HG02852 (cell line): ENCODE data around the gene OR51I1.

ENCODE experiments used
- ATAC-seq: cut with Tn5 transposase; IDR thresholded peaks from one replicate; pipeline ENCODE4 v1.9.1; 2021; ENCODE audit warnings: mild to moderate bottlenecking, moderate library complexity; ENCODE audit not compliant: unreplicated experiment

OR51I1 gene, protein sequence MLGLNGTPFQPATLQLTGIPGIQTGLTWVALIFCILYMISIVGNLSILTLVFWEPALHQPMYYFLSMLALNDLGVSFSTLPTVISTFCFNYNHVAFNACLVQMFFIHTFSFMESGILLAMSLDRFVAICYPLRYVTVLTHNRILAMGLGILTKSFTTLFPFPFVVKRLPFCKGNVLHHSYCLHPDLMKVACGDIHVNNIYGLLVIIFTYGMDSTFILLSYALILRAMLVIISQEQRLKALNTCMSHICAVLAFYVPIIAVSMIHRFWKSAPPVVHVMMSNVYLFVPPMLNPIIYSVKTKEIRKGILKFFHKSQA

DNA sequence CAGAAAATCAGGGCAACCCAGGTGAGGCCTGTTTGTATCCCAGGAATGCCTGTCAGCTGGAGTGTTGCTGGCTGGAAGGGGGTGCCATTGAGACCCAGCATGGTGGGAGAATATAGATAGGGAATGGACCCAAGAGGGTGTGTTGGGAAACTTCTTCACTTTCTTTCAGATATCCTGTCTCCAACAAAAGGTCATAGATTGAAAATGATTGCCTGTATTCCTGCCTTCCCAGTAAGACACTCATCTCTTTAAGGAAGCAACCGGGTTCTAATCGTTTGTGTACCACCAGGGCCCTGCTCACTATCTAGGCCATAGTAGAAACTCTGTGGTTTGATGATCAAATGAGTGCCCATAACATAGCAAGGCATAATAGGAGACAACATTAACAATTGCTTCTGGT is at the start of gene OR51I1:
TSS of gene OR51I1 (minus strand) at position 101 of the 400 bp plus-strand sequence. CDS start at position 101, 0 bp downstream.
- no peak for ATAC-seq

DNA sequence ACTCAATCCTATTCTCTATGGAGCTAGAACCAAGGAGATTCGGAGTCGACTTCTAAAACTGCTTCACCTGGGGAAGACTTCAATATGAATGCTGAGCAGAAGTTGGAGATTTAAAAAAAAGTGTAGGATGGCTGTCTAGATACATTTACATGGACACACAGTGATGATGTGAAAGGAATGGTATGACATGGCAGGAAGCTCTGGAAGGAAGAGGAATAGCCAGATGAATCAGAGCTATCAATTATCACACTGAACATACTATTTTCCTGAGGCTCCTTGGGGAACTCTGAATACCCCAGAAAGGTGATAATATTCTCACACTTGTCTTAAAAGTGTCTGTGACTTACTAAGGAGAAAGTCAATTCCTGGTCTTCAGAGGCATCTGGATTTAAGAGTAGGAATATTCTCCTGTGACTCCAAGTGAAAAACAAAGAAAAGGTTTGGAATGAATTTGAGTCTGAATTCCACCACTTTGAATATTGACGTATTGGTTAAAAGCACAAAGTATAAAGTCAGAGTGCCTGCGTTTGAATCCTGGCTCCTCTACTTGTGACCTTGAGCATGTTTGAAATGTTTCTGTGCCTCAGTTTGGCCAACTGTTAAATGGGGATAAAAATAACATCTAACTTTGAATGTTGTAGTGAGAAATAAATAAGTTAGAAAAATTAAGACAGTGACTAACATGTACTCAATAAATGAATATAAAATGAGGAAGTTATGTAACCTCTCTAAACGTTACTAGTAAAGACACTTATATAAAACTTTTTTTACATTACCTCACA is 48.5 kb upstream of the OR51I1 start:
- no peak for ATAC-seq

DNA sequence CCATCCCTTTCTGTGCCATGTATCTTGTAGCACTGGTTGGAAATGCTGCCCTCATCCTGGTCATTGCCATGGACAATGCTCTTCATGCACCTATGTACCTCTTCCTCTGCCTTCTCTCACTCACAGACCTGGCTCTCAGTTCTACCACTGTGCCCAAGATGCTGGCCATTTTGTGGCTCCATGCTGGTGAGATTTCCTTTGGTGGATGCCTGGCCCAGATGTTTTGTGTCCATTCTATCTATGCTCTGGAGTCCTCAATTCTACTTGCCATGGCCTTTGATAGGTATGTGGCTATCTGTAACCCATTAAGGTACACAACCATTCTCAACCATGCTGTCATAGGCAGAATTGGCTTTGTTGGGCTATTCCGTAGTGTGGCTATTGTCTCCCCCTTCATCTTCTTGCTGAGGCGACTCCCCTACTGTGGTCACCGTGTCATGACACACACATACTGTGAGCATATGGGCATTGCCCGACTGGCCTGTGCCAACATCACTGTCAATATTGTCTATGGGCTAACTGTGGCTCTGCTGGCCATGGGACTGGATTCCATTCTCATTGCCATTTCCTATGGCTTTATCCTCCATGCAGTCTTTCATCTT is 47.6 kb upstream of the OR51I1 start:
- no peak for ATAC-seq

DNA sequence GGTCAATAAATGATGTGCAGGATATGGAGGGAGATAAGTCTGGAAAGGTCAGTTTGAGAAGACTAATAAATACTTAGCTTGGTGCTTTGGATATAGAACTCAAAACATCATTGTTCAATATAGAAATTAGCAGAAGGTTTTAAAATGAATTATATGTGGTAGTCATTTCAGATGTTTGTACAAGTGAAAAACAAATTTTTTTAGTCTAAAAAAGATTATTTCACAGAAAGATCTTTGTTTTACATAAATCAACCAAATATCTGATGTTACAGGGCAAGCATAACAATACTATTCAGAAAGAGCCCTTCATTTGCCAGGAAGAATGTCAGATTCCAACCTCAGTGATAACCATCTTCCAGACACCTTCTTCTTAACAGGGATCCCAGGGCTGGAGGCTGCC is 47.1 kb upstream of the OR51I1 start, which contains the start of gene OR52D1:
TSS of gene OR52D1 (plus strand) at position 301 of the 400 bp plus-strand sequence. CDS start at position 323, 22 bp downstream.
- ATAC-seq: no peak

DNA sequence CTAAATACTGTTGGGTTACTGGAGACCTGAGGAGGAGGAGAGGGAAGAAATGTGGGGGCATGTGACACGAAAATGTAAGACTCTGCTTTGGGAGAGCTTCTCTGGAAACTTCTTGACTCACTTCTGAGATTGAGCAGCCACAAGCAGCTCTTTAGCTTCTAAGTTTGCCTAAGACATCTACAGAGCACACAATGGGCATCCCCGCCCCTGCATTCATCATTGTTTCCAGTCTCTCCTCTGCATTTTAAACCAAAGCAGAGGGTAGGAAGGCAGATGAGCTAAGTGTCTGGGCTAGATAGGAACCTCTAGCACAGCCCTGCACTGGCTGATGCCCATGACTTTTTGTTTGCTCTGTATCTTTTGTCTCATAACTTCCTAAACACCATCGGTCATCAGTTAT is 45.1 kb upstream of the OR51I1 start:
- ATAC-seq: no peak

DNA sequence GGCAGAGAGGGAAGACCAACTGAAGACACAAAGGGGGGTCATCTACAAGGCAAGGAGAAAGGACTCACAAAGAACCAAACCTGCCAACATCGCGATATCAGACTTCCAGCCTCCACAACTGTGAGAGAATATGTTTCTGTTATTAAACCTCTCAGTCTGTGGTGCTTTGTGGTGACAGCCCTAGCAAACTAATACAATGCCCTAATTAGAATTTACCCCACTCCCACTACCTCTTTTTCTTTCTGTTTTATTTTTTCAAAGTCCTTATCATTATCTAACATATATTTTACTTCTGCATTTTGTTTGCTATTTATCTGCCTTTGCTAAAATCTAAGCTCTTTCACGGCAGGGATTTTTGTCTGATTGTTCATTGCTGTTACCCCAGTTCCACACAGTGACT is 44.7 kb upstream of the OR51I1 start:
- no peak for ATAC-seq

DNA sequence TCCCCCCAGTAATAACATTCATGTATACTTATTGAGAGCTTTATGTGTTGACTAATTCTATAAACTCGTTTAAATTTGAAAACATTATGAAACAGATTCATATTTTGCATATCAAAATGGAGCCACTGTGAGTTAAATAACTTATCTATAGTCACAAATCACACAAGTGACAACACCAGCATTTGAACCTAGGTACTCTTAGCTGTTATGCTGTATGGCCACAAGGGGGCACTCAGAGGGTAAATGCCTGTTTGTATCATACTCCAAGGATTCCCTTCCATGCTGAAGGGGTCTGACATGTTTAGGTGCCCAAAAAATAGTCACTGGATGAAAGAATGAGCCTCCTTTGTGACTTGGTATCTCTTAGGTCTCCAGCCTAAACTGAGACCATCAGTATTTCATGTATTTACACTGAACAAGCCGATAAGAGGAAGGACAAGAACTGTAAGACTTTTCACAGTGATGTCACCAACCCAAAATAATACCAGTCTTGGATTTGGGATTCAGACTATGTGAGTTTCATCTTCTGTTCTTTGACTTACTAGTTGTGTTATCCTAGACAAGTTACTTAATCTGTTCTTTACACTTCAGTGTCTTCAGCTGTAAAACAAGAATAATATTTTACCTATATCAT is 35.0 kb upstream of the OR51I1 start:
- ATAC-seq: peak; percentile 81

DNA sequence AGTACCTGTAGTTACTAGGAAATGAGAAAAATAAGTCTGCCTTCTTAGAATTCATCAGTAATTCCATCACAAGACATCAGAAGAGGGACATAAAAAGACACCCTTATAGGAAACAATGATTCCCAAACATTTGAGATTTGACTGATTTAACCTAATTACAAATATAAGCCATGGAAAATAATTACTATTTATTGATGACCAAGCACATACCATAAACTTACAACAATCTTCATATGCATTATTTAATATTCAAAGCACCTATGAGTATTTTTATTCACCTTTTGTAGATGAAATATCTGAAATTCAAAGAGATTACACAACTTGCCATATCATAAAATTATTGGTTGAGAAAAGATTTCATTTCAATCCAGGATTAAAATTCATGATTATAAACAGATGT is 32.6 kb upstream of the OR51I1 start:
- no peak for ATAC-seq

DNA sequence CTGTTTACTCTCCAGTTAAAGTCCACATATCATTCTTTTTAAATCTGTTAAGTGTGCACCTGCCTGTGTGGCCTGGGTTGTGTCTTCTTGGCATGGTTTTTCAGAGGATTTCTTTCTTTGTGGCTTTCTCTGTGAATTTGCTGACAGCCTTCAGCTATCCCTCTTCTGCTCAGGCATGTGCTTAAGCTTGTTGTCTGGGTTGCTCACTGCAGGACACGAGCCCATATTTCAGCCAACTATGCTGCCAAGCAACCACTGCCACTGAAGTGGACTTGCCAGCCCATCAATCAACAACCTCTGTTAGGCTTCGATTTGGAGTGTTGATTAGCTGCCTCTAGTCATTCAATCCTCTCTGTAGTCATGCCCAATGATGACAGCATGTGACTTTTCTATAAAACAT is 26.2 kb upstream of the OR51I1 start:
- ATAC-seq: no peak

DNA sequence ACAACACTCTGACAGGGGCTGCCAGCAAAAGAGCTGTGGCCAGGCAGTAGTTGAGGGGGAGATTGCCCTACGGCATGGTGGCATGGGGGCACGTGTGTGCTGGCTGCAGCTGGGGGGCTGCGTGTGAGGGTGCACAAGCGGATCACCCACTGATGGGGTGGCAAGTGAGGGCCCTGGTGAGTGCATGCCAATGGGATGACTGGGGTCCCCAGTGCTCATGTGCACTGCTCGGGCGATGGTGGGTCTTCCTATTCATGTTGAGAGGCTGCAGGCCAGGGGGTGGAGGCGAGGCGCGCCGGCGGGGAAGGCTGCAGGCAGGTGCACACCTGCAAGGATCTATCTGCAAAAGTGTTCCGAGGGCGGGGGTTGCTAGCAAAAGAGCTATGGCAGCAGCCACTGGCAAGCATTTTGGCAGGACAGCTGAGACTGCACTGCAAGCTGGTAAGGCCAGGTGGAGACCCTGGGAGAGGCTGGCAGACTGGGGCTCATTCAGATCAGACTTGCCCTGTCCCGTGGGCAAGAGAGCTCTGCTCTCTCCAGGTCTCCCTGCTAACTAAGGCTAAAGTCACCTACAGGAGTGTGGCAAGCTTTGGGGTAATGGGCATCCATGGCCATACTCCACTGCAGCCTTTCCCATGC is 19.8 kb upstream of the OR51I1 start:
- ATAC-seq: no peak

DNA sequence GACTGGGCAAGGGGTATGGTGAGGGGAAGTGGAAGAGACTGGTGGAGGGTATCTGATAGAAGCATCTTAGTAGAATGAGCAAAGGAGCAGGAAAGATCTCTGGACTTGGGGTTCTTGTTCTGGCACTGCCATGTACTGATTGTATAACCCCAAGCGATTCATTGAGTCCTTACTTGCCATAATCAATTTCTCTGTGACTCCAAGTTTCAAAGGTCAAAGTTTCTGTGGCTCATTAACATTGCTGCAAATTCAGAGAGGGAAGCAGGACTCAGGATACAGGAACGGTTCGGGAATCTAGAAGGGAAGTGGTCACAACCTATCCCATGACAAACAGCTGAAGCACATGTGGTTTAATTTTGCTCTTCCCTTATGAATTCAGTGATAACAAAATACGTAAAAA is 8.1 kb upstream of the OR51I1 start:
- no peak for ATAC-seq

DNA sequence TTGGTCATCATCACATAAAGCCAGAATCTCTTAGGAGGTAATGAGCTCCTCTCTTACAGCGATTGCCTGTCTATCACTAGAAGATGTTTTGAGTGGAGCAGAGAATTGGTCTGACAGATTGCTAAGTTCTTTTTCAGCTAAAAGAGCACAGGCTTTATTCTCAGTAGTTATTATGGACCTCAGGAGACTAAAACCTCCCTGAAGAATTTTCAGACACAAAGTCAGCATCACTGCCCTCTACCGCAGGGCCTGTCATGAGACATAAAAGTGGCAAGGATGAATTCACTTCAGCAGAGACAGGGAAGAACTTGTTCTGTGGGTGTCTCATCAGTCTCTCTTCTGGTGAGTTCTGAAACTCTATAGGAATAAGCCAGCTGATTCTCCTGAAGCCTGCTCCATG is 7.7 kb upstream of the OR51I1 start, which contains the start of gene OR51I2:
TSS of gene OR51I2 (plus strand) at position 301 of the 400 bp plus-strand sequence. CDS start 4,166 bp downstream, outside the sequence.
- ATAC-seq: no peak

DNA sequence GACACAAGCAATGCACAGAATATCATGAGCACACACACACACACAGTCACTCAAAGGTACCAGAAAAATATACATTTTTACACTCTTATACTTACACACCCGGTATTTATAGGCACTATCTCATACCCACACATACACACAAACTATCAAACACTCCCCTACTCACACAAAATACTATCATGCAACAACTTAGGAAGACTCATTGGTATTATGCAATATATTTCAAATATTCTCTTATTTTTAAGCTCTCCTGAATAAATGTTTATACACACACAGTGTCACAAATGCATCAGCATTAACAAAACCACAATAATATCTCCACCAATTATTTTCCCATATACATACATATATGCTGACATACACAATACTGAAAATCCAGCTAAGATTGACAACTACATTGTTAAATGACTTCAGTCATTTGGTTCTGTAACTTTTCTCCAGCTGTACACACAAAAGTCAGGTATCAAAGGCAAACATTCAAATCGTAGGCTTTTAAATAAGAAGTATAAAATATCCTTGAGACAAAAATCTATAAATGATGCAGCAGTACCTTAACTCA is 2.6 kb upstream of the OR51I1 start:
- ATAC-seq: no peak

DNA sequence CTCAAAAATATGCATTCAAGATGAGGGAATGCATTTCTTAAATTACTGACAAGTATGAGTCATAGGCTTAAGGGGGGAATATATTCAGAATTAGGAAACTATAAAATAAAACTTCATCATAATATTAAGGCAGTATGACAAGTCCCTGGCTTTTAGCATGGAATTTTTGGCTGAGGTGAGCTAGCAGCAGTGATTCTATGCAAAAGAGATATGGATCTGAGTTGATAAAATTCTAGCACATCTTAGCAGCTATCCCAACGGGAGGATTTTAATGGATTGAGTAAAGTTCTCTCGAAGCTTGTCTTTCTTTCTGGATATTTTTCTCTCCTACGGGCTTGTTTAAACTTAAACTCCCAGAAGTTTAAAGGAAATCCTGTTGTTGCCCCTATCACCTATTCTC is 18.2 kb downstream of the OR51I1 start:
- no peak for ATAC-seq

DNA sequence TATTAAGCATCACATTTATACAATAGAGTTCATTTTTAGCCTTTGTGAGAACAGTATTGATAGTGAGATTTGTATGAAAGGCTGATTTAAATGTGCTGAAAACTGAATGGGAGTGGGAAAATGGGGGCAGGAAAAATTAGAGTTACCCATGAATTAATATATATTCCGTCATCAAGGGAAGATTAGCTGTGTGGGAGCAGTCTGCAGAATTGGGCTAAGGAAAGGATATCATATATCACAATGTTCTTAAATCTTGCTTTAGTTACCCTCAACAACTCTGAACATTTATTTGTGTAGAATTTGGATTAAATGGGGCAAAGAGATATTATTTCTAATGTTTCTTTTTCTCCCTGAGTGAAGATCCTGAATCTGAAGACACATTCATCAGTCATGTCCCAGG is 19.5 kb downstream of the OR51I1 start, which contains the start of gene OR51Q1:
TSS of gene OR51Q1 (plus strand) at position 301 of the 400 bp plus-strand sequence. CDS start at position 391, 90 bp downstream.
- ATAC-seq: no peak

DNA sequence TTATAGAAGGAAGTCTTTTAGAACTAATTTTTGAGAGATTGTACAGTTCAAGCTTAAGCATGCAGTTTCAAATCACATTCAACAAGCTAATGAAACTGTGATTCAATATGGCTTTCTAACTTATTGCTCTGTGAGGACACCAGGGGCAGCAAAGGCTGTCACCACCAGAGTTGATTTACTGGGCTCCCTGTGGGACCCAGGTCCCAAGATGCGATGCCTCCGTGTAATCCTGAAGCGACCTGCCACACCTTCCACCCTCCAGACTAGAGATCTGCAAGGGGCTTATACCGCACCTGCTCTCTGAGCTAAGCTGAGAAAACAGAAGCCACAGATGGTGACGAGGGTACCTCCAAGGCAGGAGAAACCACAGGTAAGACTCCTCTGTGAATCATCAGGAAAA is 20.3 kb downstream of the OR51I1 start:
- no peak for ATAC-seq

DNA sequence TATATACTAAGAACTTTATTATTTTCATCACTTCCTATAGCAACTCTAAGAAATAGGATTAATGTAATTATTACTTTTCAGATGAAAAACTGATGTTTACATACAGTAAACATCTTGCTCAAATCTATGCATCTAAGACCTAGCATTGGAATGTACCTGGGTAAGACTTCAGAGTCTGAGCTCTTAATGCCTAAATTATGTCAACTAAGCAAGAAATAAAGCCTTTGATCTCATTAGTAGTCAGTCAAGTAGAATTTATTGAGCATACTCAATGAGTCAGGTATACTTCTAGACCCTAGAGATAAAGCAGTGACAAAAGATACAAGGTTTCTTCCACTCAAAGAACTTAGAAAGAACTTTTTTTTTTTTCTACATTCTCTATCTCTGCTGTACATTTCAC is 36.1 kb downstream of the OR51I1 start:
- no peak for ATAC-seq

DNA sequence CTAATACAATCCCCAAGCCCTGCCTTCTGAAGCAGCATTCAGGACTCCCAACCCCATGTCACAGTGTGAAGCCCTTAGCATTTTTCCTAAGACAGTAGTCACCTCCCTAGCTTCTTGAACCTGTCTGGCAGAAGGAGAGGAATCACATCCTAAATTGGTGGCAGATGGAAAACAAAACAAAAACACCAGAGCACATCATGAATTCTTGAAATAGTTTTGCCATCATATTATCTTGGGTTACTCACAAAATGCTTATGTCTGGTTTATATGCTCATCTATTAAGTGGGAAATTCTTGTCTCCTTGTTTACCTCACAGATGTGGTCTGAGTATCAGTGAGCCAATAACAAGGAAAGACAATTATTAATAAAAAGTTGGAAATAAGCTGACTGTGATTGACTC is 42.4 kb downstream of the OR51I1 start:
- no peak for ATAC-seq

DNA sequence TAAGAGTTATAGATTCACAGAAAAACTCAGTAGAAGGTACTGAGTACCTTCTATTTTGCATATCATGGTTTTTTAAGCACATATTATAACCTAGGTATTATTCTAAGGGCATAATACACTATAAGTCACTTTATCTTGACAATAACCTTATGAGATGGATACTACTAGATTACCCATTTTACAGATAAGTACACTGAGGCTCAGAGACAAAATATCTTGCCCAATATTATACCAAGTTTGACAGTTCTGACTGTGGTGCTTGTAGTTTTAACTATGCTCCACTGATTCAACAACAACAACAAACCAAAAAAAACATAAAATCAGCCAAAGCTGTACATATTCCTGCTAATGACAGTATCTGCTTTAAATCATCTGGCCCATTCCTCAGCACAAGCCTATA is 47.2 kb downstream of the OR51I1 start:
- no peak for ATAC-seq
